Ascending aorta (tissue), 2 donors: ENCODE results near the gene RNF11. TPM values are rescaled to one million over a fixed set of nuclear protein-coding genes. Genes with fewer than 3 reads are reported as not detected.

ENCODE experiments used
- DNase-seq, 2 donors: peaks; one replicate each; pipeline ENCODE4 v3.0.0-alpha.2; 2019; ENCODE audit warnings: low spot score in 2 of 2
- H3K27ac ChIP-seq, 2 donors: fragments of 200-600 bp; sonication (generic); one replicate each; pipeline ENCODE4 v1.5.1; 2016 to 2017; ENCODE audit warnings: mild to moderate bottlenecking in 1 of 2
- H3K27me3 ChIP-seq: fragments of 200-600 bp; sonication (generic); one replicate; pipeline ENCODE4 v1.5.1; 2017
- H3K36me3 ChIP-seq, 2 donors: fragments of 200-600 bp; sonication (generic); one replicate each; pipeline ENCODE4 v1.5.1; 2016
- H3K4me1 ChIP-seq, 2 donors: fragments of 200-600 bp; sonication (generic); one replicate each; pipeline ENCODE4 v1.5.1; 2016 to 2017; ENCODE audit warnings: mild to moderate bottlenecking in 1 of 2
- H3K4me3 ChIP-seq, 2 donors: fragments of 200-600 bp; sonication (generic); one replicate each; pipeline ENCODE4 v1.5.1; 2016 to 2017; ENCODE audit warnings: mild to moderate bottlenecking in 1 of 2
- H3K9me3 ChIP-seq, 2 donors: fragments of 200-600 bp; sonication (generic); one replicate each; pipeline ENCODE4 v1.5.1; 2016
- CTCF ChIP-seq, 3 experiments: fragments of 200-600 bp in 2 of 3; fragments of 450-650 bp in 1 of 3; sonication (generic) in 2 of 3; IDR thresholded peaks; one replicate each; pipeline ENCODE4 v1.5.1; 2016 to 2019; ENCODE audit warnings: antibody characterized with exemption in 3 of 3, mild to moderate bottlenecking in 1 of 3, moderate library complexity in 1 of 3
- intact Hi-C: fragments of 100-400 bp; cut with DNase I; formaldehyde crosslinking; loops from one replicate; pipeline ENCODE4 v1.15.1; 2023
- total RNA-seq: library from RNA; depleted of rRNA; stranded (reverse); fragments of >200 nt; gene quantifications from one replicate; pipeline ENCODE4 v1.1.0, GENCODE V29; 2016

Gene RNF11
- total RNA-seq, 1 donor from 2014 or later, result 56.9 TPM

- peak overlapping the region; percentile 70 to 81 for H3K27ac ChIP-seq
- no peaks in the 10 kb centered on the region for H3K27me3 ChIP-seq
- no peaks in the 10 kb centered on the region for H3K36me3 ChIP-seq
- H3K4me3 ChIP-seq, result no peak overlapping the region
- no peak for TF ChIP-seq CTCF (IDR thresholded peaks at IDR 0.05)
- peaks cover 9 to 84% of the 10 kb centered on the region in 2 donors for H3K4me1 ChIP-seq
- no peak for DNase-seq
- intact Hi-C loops, result no loop called here
- H3K9me3 ChIP-seq, result no peaks in the 10 kb centered on the region
Measured at GRCh38 chr1:51266791-51267190, 30.7 kb downstream of the RNF11 start.

GRCh38 chr1:51268634-51269033 lies 32.6 kb downstream of the RNF11 start:
- DNase-seq, result no peak
- H3K36me3 ChIP-seq, result no peaks in the 10 kb centered on the region
- intact Hi-C loops, result no loop called here
- peak overlapping the region; percentile 70 to 81 for H3K27ac ChIP-seq
- H3K9me3 ChIP-seq, result no peaks in the 10 kb centered on the region
- no peaks in the 10 kb centered on the region for H3K27me3 ChIP-seq
- TF ChIP-seq CTCF (IDR thresholded peaks at IDR 0.05), result no peak
- H3K4me3 ChIP-seq, result no peak overlapping the region
- peaks cover 9 to 70% of the 10 kb centered on the region in 2 donors for H3K4me1 ChIP-seq

DNA sequence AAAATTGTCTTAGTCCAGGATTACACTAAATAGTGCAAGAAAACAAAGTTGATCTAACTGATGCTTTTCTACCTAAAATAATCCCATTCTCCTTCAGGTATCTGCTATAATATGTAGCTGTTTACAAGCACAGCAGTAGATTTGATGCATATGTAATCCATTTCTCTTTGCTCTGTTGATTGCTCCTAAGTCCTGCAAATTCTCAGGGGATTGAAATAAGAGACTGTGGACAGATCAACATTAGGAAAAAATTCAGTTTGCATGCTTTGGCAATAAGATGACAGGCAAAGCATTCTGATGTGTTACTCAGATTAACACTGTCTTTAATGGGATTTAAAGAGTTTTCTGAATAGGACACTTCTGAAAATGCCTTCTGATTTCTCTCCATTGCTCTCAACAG lies 34.7 kb downstream of the RNF11 start:
- Histone ChIP-seq H3K9me3 (no peaks in the 10 kb centered on the region), H3K36me3 (peaks cover 0 to 7% of the 10 kb centered on the region in 2 donors), H3K4me3 (no peak overlapping the region), H3K4me1 (peaks cover 6 to 56% of the 10 kb centered on the region in 2 donors), H3K27me3 (no peaks in the 10 kb centered on the region), H3K27ac (peak overlapping the region; percentile 70 to 81)
- intact Hi-C loops, result no loop called here
- no peak for TF ChIP-seq CTCF (IDR thresholded peaks at IDR 0.05)
- DNase-seq, result no peak

DNA sequence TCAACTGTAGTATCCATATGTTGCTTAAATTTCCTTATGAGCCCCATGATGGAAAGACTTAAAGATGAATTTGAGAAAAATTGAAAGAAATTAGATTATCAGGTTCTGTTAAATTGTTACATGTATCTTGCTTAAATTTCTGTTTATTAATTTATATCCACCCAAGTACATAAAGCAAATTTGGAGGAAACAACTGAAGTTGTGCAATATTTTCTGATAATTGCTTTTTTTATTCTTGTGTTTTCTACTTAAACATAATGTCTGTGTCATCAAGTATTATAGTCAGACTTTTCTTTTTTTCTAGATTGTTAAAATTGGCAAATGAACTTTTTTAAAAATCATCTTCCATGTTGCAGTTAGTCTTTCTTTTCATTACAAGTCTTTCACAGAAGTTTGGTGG lies 36.8 kb downstream of the RNF11 start:
- Histone ChIP-seq H3K4me3 (no peak overlapping the region), H3K4me1 (peaks cover 1 to 34% of the 10 kb centered on the region in 2 donors), H3K27me3 (no peaks in the 10 kb centered on the region), H3K27ac (no peak overlapping the region), H3K36me3 (peaks cover 0 to 7% of the 10 kb centered on the region in 2 donors), H3K9me3 (no peaks in the 10 kb centered on the region)
- no peak for DNase-seq
- intact Hi-C loops, result no loop called here
- no peak for TF ChIP-seq CTCF (IDR thresholded peaks at IDR 0.05)

DNA sequence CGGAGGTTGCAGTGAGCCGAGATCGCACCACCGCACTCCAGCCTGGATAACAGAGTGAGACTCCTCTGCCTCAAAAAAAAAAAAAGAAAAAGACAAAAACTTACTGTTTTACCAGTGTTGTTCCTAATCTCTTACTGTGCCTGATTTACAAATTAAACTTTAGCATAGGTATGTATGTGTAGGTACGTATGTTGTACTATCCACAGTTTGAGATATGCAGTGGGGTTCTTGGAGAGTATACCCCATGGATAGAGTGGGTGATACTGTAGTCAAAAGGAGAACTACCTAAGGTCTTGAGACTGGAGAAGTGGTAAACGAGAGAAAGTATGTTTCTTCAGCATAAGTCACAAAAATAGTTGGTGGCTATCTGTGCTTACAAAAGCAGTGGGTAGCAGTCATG lies 38.6 kb downstream of the RNF11 start:
- H3K4me3 ChIP-seq, result no peak overlapping the region
- no peak overlapping the region for H3K27ac ChIP-seq
- peaks cover 0 to 22% of the 10 kb centered on the region in 2 donors for H3K4me1 ChIP-seq
- H3K27me3 ChIP-seq, result no peaks in the 10 kb centered on the region
- H3K9me3 ChIP-seq, result no peaks in the 10 kb centered on the region
- intact Hi-C loops, result no loop called here
- no peak for TF ChIP-seq CTCF (IDR thresholded peaks at IDR 0.05)
- H3K36me3 ChIP-seq, result peaks cover 0 to 7% of the 10 kb centered on the region in 2 donors
- no peak for DNase-seq

- intact Hi-C loops, result no loop called here
- no peak for TF ChIP-seq CTCF (IDR thresholded peaks at IDR 0.05)
- Histone ChIP-seq H3K27me3 (no peaks in the 10 kb centered on the region), H3K27ac (no peak overlapping the region), H3K4me3 (no peak overlapping the region), H3K9me3 (no peaks in the 10 kb centered on the region), H3K4me1 (peaks cover 0 to 9% of the 10 kb centered on the region in 2 donors), H3K36me3 (peaks cover 0 to 7% of the 10 kb centered on the region in 2 donors)
- no peak for DNase-seq
Measured at GRCh38 chr1:51276286-51276685, 40.2 kb downstream of the RNF11 start.
